K562 (cell line): ENCODE data around the gene MBNL2. TPM values are rescaled to one million over a fixed set of nuclear protein-coding genes. Genes with fewer than 3 reads are reported as not detected.

ENCODE experiments used
- ATAC-seq: fragments of 200-7000 bp; cut with Tn5 transposase; 3 replicates; pipeline ENCODE4 v1.9.1; 2020; ENCODE audit warnings: moderate library complexity
- BruUV-seq: library from RNA; stranded (reverse); fragments of 400-500 nt; replicated peaks from 2 replicates; lab custom pipeline; 2021; lab: Mats Ljungman, UMichigan
- CTCF ChIA-PET: fragments of 300-600 bp; formaldehyde crosslinking; extraction: SDS; loops from one replicate; lab custom pipeline; 2021; ENCODE audit warnings: low intra/inter-chr PET ratio; lab: Yijun Ruan, JAX
- POLR2A ChIA-PET: fragments of 300-600, 350-650 bp; sonication (Branson Sonifier 250); formaldehyde crosslinking; extraction: SDS; loops from one replicate; lab custom pipeline; 2021; ENCODE audit warnings: antibody characterized with exemption, inconsistent platforms; lab: Yijun Ruan, JAX
- DNase-seq, 4 experiments: peaks; one replicate each; pipeline versions ENCODE4 v3.0.0 to v3.0.0-alpha.2; 2011 to 2018; ENCODE audit warnings: low spot score in 3 of 4, mixed read lengths in 3 of 4; ENCODE audit errors: extremely low read depth in 1 of 4
- FAIRE-seq: peaks from 2 replicates; lab custom pipeline; 2011; peaks lifted over from hg19 to GRCh38; lab: Jason Lieb, UNC
- H2AFZ ChIP-seq: 2 replicates; pipeline ENCODE4 v1.6.0; 2011; ENCODE audit warnings: low read depth, low read length, control low read depth, inconsistent platforms
- H3K27ac ChIP-seq: fragments of 200-600 bp; 3 replicates; pipeline ENCODE4 v1.8.0; 2011; ENCODE audit warnings: low read depth, mild to moderate bottlenecking, control low read depth, inconsistent platforms, low read length, moderate library complexity, mixed read lengths; ENCODE audit errors: extremely low read depth
- H3K27me3 ChIP-seq, 2 experiments: fragments of 300-600 bp in 1 of 2; 2 replicates in 1 of 2; 3 replicates in 1 of 2; pipeline versions ENCODE4 v1.6.0 to v1.8.0; 2011; ENCODE audit warnings: inconsistent platforms in 2 of 2, low read length in 2 of 2, mild to moderate bottlenecking in 1 of 2, mixed read lengths in 1 of 2, moderate library complexity in 1 of 2; ENCODE audit not compliant: control insufficient read depth in 2 of 2, insufficient read depth in 2 of 2
- H3K36me3 ChIP-seq: fragments of 300-600 bp; 3 replicates; pipeline ENCODE4 v1.8.0; 2011; ENCODE audit warnings: mild to moderate bottlenecking, low read length, inconsistent platforms; ENCODE audit not compliant: control insufficient read depth, insufficient read depth
- H3K4me1 ChIP-seq, 2 experiments: fragments of 200-600 bp in 1 of 2; replicated peaks in 1 of 2; 2 replicates in 1 of 2; 3 replicates in 1 of 2; pipeline versions ENCODE4 v1.5.1 to v1.8.0; 2011; ENCODE audit warnings: inconsistent platforms in 2 of 2, low read length in 2 of 2, mild to moderate bottlenecking in 1 of 2, mixed read lengths in 1 of 2, moderate library complexity in 1 of 2; ENCODE audit not compliant: control insufficient read depth in 2 of 2, insufficient read depth in 2 of 2
- H3K4me2 ChIP-seq: 2 replicates; pipeline ENCODE4 v1.6.1; 2011; ENCODE audit warnings: low read length, control low read depth, inconsistent platforms, mixed read lengths; ENCODE audit not compliant: insufficient read depth
- H3K4me3 ChIP-seq: fragments of 200-600 bp; sonication (generic), shearing (Covaris generic); 2 replicates; pipeline ENCODE4 v1.5.1; 2016; ENCODE audit warnings: control low read depth, inconsistent platforms
- H3K79me2 ChIP-seq: fragments of 200-600 bp; 3 replicates; pipeline ENCODE4 v1.8.0; 2011; ENCODE audit warnings: low read length, inconsistent platforms; ENCODE audit not compliant: control insufficient read depth, insufficient read depth
- H3K9ac ChIP-seq, 2 experiments: 2 replicates each; pipeline versions ENCODE4 v1.6.0 to v1.6.1; 2011; ENCODE audit warnings: low read depth in 2 of 2, low read length in 2 of 2, control low read depth in 1 of 2, inconsistent platforms in 1 of 2, mild to moderate bottlenecking in 1 of 2, mixed read lengths in 1 of 2; ENCODE audit not compliant: insufficient read depth in 1 of 2
- H3K9me1 ChIP-seq: one replicate; pipeline ENCODE4 v1.6.0; 2011; ENCODE audit warnings: inconsistent platforms, mild to moderate bottlenecking, low read length, moderate library complexity; ENCODE audit not compliant: control insufficient read depth, insufficient read depth
- H3K9me3 ChIP-seq: replicated peaks from 2 replicates; pipeline ENCODE4 v1.5.1; 2011; ENCODE audit warnings: low read depth, low read length, inconsistent platforms; ENCODE audit not compliant: control insufficient read depth, insufficient read depth
- H4K20me1 ChIP-seq: replicated peaks from 2 replicates; pipeline ENCODE4 v1.6.1; 2011; ENCODE audit warnings: low read length, inconsistent platforms, mixed read lengths; ENCODE audit not compliant: control insufficient read depth, insufficient read depth
- NELFE ChIP-seq: IDR thresholded peaks from 2 replicates; pipeline ENCODE4 v1.6.1; 2011; ENCODE audit warnings: mild to moderate bottlenecking; ENCODE audit not compliant: insufficient read depth, insufficient read length
- NFYB ChIP-seq: IDR thresholded peaks from 2 replicates; pipeline ENCODE4 v1.6.1; 2011; ENCODE audit warnings: mild to moderate bottlenecking, moderate library complexity; ENCODE audit not compliant: insufficient read length; ENCODE audit errors: extremely low read depth
- SAFB ChIP-seq: fragments of 200-400 bp; formaldehyde crosslinking; IDR thresholded peaks from 2 replicates; pipeline ENCODE4 v1.6.1; 2017; ENCODE audit warnings: low read depth, low read length, borderline replicate concordance
- WGBS: fragments of 100-300 bp; shearing (Covaris generic); methylation state at CpG from one replicate; pipeline ENCODE4 v1.1.6; 2016; ENCODE audit warnings: low coverage, mixed read lengths; ENCODE audit not compliant: insufficient coverage; ENCODE audit errors: missing lambda C conversion rate; 5-methylcytosine and 5-hydroxymethylcytosine counted together
- in situ Hi-C: fragments of 300-500 bp; cut with MboI; formaldehyde crosslinking; loops from 4 replicates; pipeline ENCODE4 v1.15.0; 2018; ENCODE audit warnings: inconsistent platforms, mixed read lengths
- intact Hi-C: fragments of 100-400 bp; cut with micrococcal nuclease; formaldehyde crosslinking; loops from 2 replicates; pipeline ENCODE4 v1.14.2; 2022
- polyA plus RNA-seq, 8 experiments: library from polyadenylated mRNA; depleted of rRNA in 4 of 8; stranded (reverse) in 5 of 8; unstranded in 3 of 8; fragments of >200 nt; fragmentation: Nextera tagmentation in 2 of 8; fragmentation: Illumina TruSeq in 1 of 8; extraction: Ambion mirVana in 2 of 8; extraction: Trizol in 1 of 8; gene quantifications; 2 replicates each; pipeline versions ENCODE4 v1.2.1 to v1.2.3, GENCODE V29; 2011 to 2014; ENCODE audit warnings: inconsistent platforms in 1 of 8, missing spikeins in 1 of 8
- total RNA-seq, 7 experiments: library from RNA; depleted of rRNA in 6 of 7; stranded (reverse); fragments of >200 nt in 6 of 7; fragmentation: Illumina TruSeq in 2 of 7; extraction: Trizol in 2 of 7; gene quantifications; 2 replicates each; pipeline versions ENCODE4 v1.2.1 to v1.2.3, GENCODE V29; 2011 to 2021; ENCODE audit warnings: low replicate concordance in 1 of 7
- TF ChIP-seq, protein P1 (sequence below): fragments of 200-800 bp; sonication (Bioruptor generic); IDR thresholded peaks from 2 replicates; pipeline ENCODE4 v1.6.1; 2017; ENCODE audit warnings: missing genetic modification characterization, missing compliant biosample characterization
- TF ChIP-seq, protein P2 (sequence below), 2 experiments: fragments of 450-650 bp; IDR thresholded peaks; 2 replicates each; pipeline ENCODE4 v1.6.1; 2016; ENCODE audit warnings: mild to moderate bottlenecking in 2 of 2, borderline replicate concordance in 1 of 2, low read depth in 1 of 2, moderate library complexity in 1 of 2

Gene MBNL2
- total and polyA plus RNA-seq, 9 of the 15 experiments (the other 6 are each of a cell fraction or from before 2014, with no cell fraction given), result 7.0 to 24.8 (median 13.8) TPM

DNA sequence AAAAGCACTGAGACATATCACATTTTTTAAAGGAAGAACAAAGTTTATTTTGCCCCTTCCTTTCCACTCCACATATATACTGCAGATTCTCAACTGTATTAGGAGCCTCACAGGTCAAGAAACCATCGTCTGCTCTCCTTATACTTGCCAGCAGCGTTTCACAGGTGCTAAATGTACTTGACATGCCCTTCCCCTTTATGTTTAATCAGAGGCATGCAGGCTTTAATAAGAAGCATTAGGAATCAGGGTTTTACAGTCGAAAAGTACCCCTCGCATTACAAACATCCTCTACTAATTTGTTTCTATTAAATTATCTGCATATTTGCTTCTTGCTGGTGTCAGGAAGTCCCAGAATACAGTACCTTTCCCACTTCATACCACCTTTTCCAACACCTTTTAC is 208.2 kb downstream of the MBNL2 start:
- TF ChIP-seq, protein P1, sequence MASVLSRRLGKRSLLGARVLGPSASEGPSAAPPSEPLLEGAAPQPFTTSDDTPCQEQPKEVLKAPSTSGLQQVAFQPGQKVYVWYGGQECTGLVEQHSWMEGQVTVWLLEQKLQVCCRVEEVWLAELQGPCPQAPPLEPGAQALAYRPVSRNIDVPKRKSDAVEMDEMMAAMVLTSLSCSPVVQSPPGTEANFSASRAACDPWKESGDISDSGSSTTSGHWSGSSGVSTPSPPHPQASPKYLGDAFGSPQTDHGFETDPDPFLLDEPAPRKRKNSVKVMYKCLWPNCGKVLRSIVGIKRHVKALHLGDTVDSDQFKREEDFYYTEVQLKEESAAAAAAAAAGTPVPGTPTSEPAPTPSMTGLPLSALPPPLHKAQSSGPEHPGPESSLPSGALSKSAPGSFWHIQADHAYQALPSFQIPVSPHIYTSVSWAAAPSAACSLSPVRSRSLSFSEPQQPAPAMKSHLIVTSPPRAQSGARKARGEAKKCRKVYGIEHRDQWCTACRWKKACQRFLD, result no peak
- TF ChIP-seq SAFB (no peak), NFYB (no peak), NELFE (no peak)
- TF ChIP-seq, protein P2, sequence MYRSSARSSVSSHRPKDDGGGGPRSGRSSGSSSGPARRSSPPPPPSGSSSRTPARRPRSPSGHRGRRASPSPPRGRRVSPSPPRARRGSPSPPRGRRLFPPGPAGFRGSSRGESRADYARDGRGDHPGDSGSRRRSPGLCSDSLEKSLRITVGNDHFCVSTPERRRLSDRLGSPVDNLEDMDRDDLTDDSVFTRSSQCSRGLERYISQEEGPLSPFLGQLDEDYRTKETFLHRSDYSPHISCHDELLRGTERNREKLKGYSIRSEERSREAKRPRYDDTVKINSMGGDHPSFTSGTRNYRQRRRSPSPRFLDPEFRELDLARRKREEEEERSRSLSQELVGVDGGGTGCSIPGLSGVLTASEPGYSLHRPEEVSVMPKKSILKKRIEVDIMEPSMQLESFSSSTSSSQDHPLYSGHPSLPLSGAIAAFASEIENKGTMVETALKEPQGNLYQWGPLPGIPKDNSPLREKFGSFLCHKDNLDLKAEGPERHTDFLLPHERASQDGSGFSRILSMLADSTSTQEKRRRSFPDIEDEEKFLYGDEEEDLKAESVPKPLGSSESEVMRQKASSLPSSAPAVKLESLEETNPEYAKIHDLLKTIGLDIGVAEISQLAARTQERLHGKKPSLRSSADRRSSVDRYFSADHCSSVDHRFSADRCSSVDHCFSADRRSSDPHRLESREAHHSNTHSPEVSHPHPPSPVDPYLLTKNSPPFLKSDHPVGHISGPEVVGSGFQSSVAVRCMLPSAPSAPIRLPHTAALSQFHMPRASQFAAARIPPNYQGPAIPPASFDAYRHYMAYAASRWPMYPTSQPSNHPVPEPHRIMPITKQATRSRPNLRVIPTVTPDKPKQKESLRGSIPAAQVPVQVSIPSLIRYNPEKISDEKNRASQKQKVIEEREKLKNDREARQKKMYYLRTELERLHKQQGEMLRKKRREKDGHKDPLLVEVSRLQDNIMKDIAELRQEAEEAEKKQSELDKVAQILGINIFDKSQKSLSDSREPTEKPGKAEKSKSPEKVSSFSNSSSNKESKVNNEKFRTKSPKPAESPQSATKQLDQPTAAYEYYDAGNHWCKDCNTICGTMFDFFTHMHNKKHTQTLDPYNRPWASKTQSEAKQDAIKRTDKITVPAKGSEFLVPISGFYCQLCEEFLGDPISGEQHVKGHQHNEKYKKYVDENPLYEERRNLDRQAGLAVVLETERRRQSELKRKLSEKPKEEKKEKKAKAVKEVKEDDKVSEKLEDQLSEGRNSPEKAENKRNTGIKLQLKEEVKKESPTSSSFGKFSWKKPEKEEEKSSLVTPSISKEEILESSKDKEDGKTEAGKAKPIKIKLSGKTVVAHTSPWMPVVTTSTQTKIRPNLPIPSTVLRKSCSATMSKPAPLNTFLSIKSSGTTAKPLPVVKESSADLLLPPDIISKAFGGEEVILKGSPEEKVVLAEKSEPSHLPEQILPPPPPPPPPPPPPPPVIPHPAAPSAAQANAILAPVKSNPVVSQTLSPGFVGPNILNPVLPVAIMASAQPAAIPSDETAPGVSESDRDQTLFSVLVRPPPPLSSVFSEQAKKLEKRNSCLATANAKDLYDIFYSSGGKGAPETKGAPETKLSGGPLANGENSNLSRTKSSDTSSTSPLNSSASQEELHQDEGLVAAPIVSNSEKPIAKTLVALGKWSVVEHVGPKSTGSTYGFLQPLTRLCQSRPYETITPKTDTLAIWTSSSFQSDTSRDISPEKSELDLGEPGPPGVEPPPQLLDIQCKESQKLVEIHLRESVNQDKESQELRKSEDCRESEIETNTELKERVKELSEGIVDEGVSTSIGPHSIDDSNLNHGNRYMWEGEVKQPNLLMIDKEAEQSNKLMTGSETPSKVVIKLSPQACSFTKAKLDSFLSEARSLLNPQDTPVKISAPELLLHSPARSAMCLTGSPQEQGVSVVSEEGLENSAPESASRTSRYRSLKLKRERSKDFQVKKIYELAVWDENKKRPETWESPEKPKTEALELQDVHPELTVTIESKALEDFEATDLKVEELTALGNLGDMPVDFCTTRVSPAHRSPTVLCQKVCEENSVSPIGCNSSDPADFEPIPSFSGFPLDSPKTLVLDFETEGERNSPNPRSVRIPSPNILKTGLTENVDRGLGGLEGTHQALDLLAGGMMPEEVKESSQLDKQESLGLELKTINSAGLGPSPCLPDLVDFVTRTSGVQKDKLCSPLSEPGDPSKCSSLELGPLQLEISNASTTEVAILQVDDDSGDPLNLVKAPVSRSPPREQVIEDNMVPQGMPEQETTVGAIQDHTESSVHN (IDR thresholded peaks at IDR 0.05; ENCODE audit: borderline replicate concordance in 1 of 2, low read depth in 1 of 2), result no peak
- TF ChIP-seq, all 486 proteins: peak for 0
- CTCF ChIA-PET, result no interaction called here
- ATAC-seq (no peak), DNase-seq (no peak), FAIRE-seq (no peak)
- WGBS, result 57% methylated on average over 4 of the region's 4 CpGs
- no TSS peak for BruUV-seq
- Histone ChIP-seq H3K79me2 (peaks cover 9% of the 10 kb centered on the region), H3K9ac (no peak overlapping the region), H2AFZ (no peak overlapping the region), H4K20me1 (no peaks in the 10 kb centered on the region), H3K27ac (no peak overlapping the region), H3K4me3 (no peak overlapping the region), H3K4me2 (no peak overlapping the region), H3K4me1 (peaks cover 4 to 16% of the 10 kb centered on the region in 2 experiments; a peak in 3 of 5 replicates), H3K9me3 (no peaks in the 10 kb centered on the region; the same call in 1 of the 2 replicates), H3K36me3 (no peaks in the 10 kb centered on the region), H3K27me3 (no peaks in the 10 kb centered on the region), H3K9me1 (no peaks in the 10 kb centered on the region)
- in situ Hi-C loops (no loop called here), intact Hi-C loops (loop anchor here (10.0 kb wide), 2 partner anchors 205 to 1755 kb away; partner anchors contain the start of genes DNAJC3 and MBNL2)
- POLR2A ChIA-PET, result no interaction called here
